ENCODE data around the gene TTLL13.

DNA sequence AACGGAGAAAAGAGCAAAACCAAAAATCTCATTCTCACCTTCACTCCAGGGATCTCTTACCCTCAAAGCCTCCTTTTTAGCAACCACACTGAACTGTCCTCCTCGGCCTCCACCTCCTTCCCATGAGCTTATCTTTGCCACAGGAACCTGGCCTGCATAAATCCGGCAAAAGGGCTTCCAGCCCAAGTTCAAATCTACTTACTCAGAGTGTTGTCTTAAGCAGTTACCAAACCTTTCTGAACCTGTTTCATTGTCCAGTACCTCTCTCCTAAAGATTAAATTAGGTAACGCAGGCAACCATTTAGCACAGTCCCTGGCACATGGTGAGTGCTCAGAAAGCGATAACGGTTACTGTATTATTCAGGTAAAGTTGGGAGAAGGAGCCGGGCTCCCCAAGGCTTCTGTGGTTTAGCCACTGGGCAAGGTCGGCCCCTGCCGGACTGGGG, 16.4 kb upstream of the TTLL13 start:
- TF ChIP-seq, protein P1, sequence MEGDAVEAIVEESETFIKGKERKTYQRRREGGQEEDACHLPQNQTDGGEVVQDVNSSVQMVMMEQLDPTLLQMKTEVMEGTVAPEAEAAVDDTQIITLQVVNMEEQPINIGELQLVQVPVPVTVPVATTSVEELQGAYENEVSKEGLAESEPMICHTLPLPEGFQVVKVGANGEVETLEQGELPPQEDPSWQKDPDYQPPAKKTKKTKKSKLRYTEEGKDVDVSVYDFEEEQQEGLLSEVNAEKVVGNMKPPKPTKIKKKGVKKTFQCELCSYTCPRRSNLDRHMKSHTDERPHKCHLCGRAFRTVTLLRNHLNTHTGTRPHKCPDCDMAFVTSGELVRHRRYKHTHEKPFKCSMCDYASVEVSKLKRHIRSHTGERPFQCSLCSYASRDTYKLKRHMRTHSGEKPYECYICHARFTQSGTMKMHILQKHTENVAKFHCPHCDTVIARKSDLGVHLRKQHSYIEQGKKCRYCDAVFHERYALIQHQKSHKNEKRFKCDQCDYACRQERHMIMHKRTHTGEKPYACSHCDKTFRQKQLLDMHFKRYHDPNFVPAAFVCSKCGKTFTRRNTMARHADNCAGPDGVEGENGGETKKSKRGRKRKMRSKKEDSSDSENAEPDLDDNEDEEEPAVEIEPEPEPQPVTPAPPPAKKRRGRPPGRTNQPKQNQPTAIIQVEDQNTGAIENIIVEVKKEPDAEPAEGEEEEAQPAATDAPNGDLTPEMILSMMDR (IDR thresholded peaks at IDR 0.05), result peak in 4 of 6 experiments; percentile 19 to 58 (median 50)
- TF ChIP-seq POLR2A (IDR thresholded peaks at IDR 0.05), result no peak

All from adrenal gland (tissue), 5 donors.